Activated CD4-positive, alpha-beta T cell treated with anti-CD3 and anti-CD28 coated beads, Interleukin-2, amount 10 ng/mL, durations not matched to agents 24 days and 14 days (primary cell): ENCODE data around the gene ESR1. TPM values are rescaled to one million over a fixed set of nuclear protein-coding genes. Genes with fewer than 3 reads are reported as not detected.

Experiments used
- DNase-seq: peaks from one replicate; pipeline ENCODE4 v3.0.0; 2022
- H3K27ac Mint-ChIP-seq: one replicate; pipeline ENCODE4 v1.8.0; 2022; ENCODE audit warnings: mild to moderate bottlenecking, mixed read lengths
- H3K27me3 Mint-ChIP-seq: one replicate; pipeline ENCODE4 v1.8.0; 2022; ENCODE audit warnings: mixed read lengths
- H3K36me3 Mint-ChIP-seq: one replicate; pipeline ENCODE4 v1.8.0; 2022; ENCODE audit warnings: low read depth, mild to moderate bottlenecking, mixed read lengths
- H3K4me1 Mint-ChIP-seq: one replicate; pipeline ENCODE4 v1.8.0; 2021; ENCODE audit warnings: mixed read lengths
- H3K4me3 Mint-ChIP-seq: one replicate; pipeline ENCODE4 v1.8.0; 2022; ENCODE audit warnings: mild to moderate bottlenecking, moderate library complexity, mixed read lengths
- H3K9me3 Mint-ChIP-seq: one replicate; pipeline ENCODE4 v1.8.0; 2021; ENCODE audit warnings: mixed read lengths
- intact Hi-C: fragments of 100-400 bp; cut with micrococcal nuclease; formaldehyde crosslinking; loops from one replicate; pipeline ENCODE4 v1.15.1; 2023
- total RNA-seq: library from RNA; stranded (reverse); gene quantifications from 2 replicates; pipeline ENCODE4 v1.2.3, GENCODE V29; 2022

The ESR1 gene
- total RNA-seq: 0.35 and 0.38 TPM in 2 replicates

- no peaks in the 10 kb centered on the region for H3K36me3 Mint-ChIP-seq
- H3K4me1 Mint-ChIP-seq: peaks cover 7% of the 10 kb centered on the region
- peak within 1 kb of the TSS; percentile 63 for H3K4me3 Mint-ChIP-seq
- no peaks in the 10 kb centered on the region for H3K9me3 Mint-ChIP-seq
- H3K27me3 Mint-ChIP-seq: peaks cover 72% of the 10 kb centered on the region
- no peak for DNase-seq
- no peak within 1 kb of the TSS for H3K27ac Mint-ChIP-seq
- intact Hi-C loops: no loop called here
These were observed at the start of gene ESR1 for GRCh38 chr6:151807513-151808370. Gene ESR1 (plus strand): TSS chr6:151807682. CDS start chr6:151807913, 231 bp downstream.

GRCh38 chr6:151760486-151760885 lies 47.0 kb upstream of the ESR1 start:
- Mint-ChIP-seq H3K27ac (no peak overlapping the region), H3K9me3 (peaks cover 6% of the 10 kb centered on the region), H3K4me1 (peaks cover 46% of the 10 kb centered on the region), H3K4me3 (no peak overlapping the region), H3K36me3 (peaks cover 5% of the 10 kb centered on the region), H3K27me3 (no peaks in the 10 kb centered on the region)
- intact Hi-C loops: no loop called here
- DNase-seq: no peak

- H3K4me1 Mint-ChIP-seq: peaks cover 43% of the 10 kb centered on the region
- intact Hi-C loops: no loop called here
- DNase-seq: no peak
- no peak overlapping the region for H3K27ac Mint-ChIP-seq
- H3K27me3 Mint-ChIP-seq: peaks cover 2% of the 10 kb centered on the region
- H3K4me3 Mint-ChIP-seq: no peak overlapping the region
- no peaks in the 10 kb centered on the region for H3K9me3 Mint-ChIP-seq
- H3K36me3 Mint-ChIP-seq: peaks cover 1% of the 10 kb centered on the region
These were observed 45.6 kb upstream of the ESR1 start for GRCh38 chr6:151761851-151762250.

- no peaks in the 10 kb centered on the region for H3K9me3 Mint-ChIP-seq
- H3K27ac Mint-ChIP-seq: no peak overlapping the region
- peaks cover 33% of the 10 kb centered on the region for H3K4me1 Mint-ChIP-seq
- no peaks in the 10 kb centered on the region for H3K36me3 Mint-ChIP-seq
- DNase-seq: no peak
- H3K27me3 Mint-ChIP-seq: peaks cover 6% of the 10 kb centered on the region
- H3K4me3 Mint-ChIP-seq: no peak overlapping the region
- intact Hi-C loops: no loop called here
These were observed 44.7 kb upstream of the ESR1 start for GRCh38 chr6:151762817-151763216.

- intact Hi-C loops: no loop called here
- Mint-ChIP-seq H3K9me3 (no peaks in the 10 kb centered on the region), H3K4me1 (peaks cover 29% of the 10 kb centered on the region), H3K4me3 (no peak overlapping the region), H3K27ac (no peak overlapping the region), H3K36me3 (no peaks in the 10 kb centered on the region), H3K27me3 (peaks cover 10% of the 10 kb centered on the region)
- no peak for DNase-seq
These were observed 44.2 kb upstream of the ESR1 start for GRCh38 chr6:151763303-151763702.

- Mint-ChIP-seq H3K36me3 (no peaks in the 10 kb centered on the region), H3K4me3 (peak overlapping the region; percentile 3), H3K27me3 (peaks cover 17% of the 10 kb centered on the region), H3K9me3 (no peaks in the 10 kb centered on the region), H3K27ac (no peak overlapping the region), H3K4me1 (peaks cover 26% of the 10 kb centered on the region)
- intact Hi-C loops: loop anchor here (2.0 kb wide), 1 partner anchor 73 kb away; no protein-coding TSS in a partner anchor
- peak; percentile 74 for DNase-seq
These were observed 43.4 kb upstream of the ESR1 start for GRCh38 chr6:151763938-151764680.

GRCh38 chr6:151765444-151765886 lies 42.0 kb upstream of the ESR1 start:
- Mint-ChIP-seq H3K36me3 (no peaks in the 10 kb centered on the region), H3K4me1 (peaks cover 26% of the 10 kb centered on the region), H3K27ac (no peak overlapping the region), H3K4me3 (no peak overlapping the region), H3K9me3 (no peaks in the 10 kb centered on the region), H3K27me3 (peaks cover 24% of the 10 kb centered on the region)
- intact Hi-C loops: loop anchor here (1.0 to 5.0 kb wide), 5 partner anchors 8 to 572 kb away; no protein-coding TSS in a partner anchor
- peak; percentile 88 for DNase-seq

- Mint-ChIP-seq H3K4me1 (no peaks in the 10 kb centered on the region), H3K9me3 (no peaks in the 10 kb centered on the region), H3K4me3 (no peak overlapping the region), H3K27me3 (peaks cover 35% of the 10 kb centered on the region), H3K36me3 (no peaks in the 10 kb centered on the region), H3K27ac (no peak overlapping the region)
- no peak for DNase-seq
- intact Hi-C loops: no loop called here
These were observed 35.0 kb upstream of the ESR1 start for GRCh38 chr6:151772446-151772845.

GRCh38 chr6:151773382-151773781 lies 34.1 kb upstream of the ESR1 start:
- Mint-ChIP-seq H3K4me1 (no peaks in the 10 kb centered on the region), H3K27me3 (peaks cover 31% of the 10 kb centered on the region), H3K9me3 (no peaks in the 10 kb centered on the region), H3K27ac (no peak overlapping the region), H3K4me3 (no peak overlapping the region), H3K36me3 (no peaks in the 10 kb centered on the region)
- intact Hi-C loops: no loop called here
- DNase-seq: peak; percentile 26

GRCh38 chr6:151782560-151782959 lies 24.9 kb upstream of the ESR1 start:
- Mint-ChIP-seq H3K9me3 (peaks cover 5% of the 10 kb centered on the region), H3K27me3 (peaks cover 21% of the 10 kb centered on the region), H3K4me1 (no peaks in the 10 kb centered on the region), H3K27ac (no peak overlapping the region), H3K4me3 (no peak overlapping the region), H3K36me3 (no peaks in the 10 kb centered on the region)
- intact Hi-C loops: no loop called here
- no peak for DNase-seq

- Mint-ChIP-seq H3K9me3 (peaks cover 7% of the 10 kb centered on the region), H3K27ac (no peak overlapping the region), H3K4me3 (no peak overlapping the region), H3K4me1 (no peaks in the 10 kb centered on the region), H3K36me3 (no peaks in the 10 kb centered on the region), H3K27me3 (peaks cover 25% of the 10 kb centered on the region)
- intact Hi-C loops: no loop called here
- DNase-seq: no peak
These were observed 23.8 kb upstream of the ESR1 start for GRCh38 chr6:151783692-151784091.

GRCh38 chr6:151784441-151785214 lies 22.9 kb upstream of the ESR1 start:
- H3K9me3 Mint-ChIP-seq: peaks cover 7% of the 10 kb centered on the region
- H3K27ac Mint-ChIP-seq: no peak overlapping the region
- H3K27me3 Mint-ChIP-seq: peaks cover 23% of the 10 kb centered on the region
- H3K4me1 Mint-ChIP-seq: no peaks in the 10 kb centered on the region
- H3K36me3 Mint-ChIP-seq: no peaks in the 10 kb centered on the region
- no peak for DNase-seq
- no peak overlapping the region for H3K4me3 Mint-ChIP-seq
- intact Hi-C loops: no loop called here

- intact Hi-C loops: no loop called here
- no peak overlapping the region for H3K4me3 Mint-ChIP-seq
- no peaks in the 10 kb centered on the region for H3K4me1 Mint-ChIP-seq
- DNase-seq: no peak
- no peaks in the 10 kb centered on the region for H3K36me3 Mint-ChIP-seq
- no peaks in the 10 kb centered on the region for H3K9me3 Mint-ChIP-seq
- peaks cover 23% of the 10 kb centered on the region for H3K27me3 Mint-ChIP-seq
- H3K27ac Mint-ChIP-seq: no peak overlapping the region
These were observed 10.5 kb upstream of the ESR1 start for GRCh38 chr6:151796842-151797530.
